Stimulated activated CD8-positive, alpha-beta memory T cell treated with anti-CD3 and anti-CD28 coated beads, Interleukin-15, amount 100 ng/mL, for 48 hours (primary cell): Measurements from ENCODE around the gene SH2D4B.
"Not testable (repeated sequence)": the region's sequence is repeated elsewhere in the genome, so short reads cannot be mapped to it uniquely, and the experiment has no call there.

Experiments
- DNase-seq, 2 donors: peaks; one replicate each; pipeline ENCODE4 v3.0.0-alpha.2; 2020; ENCODE audit warnings: low read depth in 2 of 2

The SH2D4B gene

DNA sequence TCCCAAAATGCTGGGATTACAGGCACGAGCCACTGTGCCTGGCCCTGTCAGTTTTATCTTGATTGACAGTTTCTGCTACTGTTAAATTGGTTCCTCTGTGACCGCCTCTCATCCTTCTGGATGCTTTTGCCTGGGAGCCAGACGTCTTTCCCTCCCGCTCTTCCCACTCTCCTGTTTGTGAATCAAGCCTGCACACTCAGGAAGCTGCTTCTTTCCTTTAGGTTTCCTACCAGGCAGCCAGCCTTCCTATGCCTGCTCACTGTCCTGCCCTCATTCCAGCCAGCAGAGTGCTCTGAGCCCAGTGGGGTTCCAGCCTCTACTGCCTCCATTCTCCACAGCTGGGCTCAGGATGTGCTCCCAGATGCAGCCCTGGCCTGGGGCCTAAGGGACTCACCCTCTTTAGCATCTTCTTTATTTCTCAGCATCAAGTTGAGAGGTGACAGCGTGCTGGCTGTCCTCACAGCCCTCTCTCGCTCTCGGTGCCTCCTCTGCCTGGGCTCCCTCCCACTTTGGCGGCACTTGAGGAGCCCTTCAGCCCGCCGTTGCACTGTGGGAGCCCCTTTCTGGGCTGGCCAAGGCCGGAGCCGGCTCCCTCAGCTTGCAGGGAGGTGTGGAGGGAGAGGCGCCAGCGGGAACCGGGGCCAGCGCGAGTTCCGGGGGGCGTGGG is 5.1 kb downstream of the SH2D4B start:
- DNase-seq = no peak

DNA sequence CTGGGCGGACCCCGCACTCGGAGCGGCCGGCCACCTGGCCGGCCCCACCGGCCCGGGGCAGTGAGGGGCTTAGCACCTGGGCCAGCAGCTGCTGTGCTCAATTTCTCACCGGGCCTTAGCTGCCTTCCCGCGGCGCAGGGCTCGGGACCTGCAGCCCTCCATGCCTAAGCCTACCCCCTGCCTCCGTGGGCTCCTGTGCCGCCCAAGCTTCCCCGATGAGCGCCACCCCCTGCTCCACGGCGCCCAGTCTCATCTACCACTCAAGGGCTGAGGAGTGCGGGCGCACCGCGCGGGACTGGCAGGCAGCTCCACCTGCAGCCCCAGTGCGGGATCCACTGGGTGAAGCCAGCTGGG is 5.6 kb downstream of the SH2D4B start:
- not testable (repeated sequence) for DNase-seq

GRCh38 chr10:80544316-80544953 is 6.7 kb downstream of the SH2D4B start:
- no peak for DNase-seq

GRCh38 chr10:80545258-80545881 is 7.7 kb downstream of the SH2D4B start:
- no peak for DNase-seq

DNA sequence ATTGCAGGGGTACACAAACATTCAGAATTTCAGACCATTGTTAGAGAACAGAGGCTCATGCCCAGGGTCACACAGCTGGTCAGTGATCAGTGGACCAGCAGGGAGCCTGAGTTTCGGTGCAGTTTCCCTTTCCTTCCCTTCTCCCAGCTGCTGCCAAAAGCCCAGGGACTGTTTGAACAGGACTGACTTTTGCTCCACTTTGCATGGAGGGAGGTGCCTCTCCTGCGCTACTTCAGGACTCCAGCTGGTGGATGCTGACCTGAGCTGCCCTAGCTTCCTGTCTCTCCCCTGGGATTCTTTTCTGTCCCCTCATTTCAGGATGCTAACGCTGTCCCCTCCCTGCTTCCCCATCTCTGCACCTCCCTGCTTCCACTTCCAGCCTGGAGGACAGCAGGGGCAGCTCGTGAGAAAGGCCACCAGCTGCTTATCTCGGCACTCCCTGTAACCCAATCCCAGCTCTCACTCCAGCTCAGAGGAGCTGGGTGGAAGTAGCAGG is 14.5 kb downstream of the SH2D4B start:
- no peak for DNase-seq

DNA sequence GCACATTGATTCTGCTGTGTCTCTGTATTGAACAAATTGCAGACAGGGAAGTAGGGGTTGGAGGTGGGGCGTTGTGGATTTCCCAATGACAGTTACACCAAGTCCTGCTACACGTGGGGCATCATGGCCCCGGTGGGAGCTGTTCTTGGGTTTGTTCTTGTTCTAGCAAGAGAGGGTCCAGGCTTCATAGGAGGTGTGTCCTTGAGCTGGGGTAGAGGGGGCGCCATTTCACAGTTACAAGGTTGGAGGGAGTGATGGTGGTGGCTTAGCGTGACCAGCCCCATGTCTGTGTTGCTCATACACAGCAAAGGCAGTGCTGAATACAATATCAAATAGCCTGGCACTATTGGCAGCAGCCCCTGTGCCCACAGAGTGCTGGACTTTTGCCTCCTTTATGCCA is 15.7 kb downstream of the SH2D4B start:
- no peak for DNase-seq

DNA sequence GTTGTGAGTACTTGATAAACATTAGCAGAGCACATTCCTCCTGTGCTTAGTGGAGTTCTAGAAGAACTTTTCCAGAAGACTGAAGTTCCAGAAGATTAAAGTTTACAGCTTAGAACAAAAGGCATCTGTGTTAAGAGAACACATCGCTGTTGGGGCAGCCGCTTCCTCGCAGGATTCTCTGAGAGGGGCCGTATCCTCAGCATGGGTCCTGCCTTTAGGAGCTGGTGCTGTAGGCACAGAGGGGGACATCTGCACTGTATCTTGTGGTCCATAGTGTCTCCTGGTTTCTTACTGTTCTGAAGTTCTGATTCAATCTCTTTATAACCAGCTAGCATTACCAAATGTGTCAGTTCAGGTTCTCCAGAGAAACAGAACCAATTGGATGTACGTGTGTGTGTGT is 16.3 kb downstream of the SH2D4B start:
- no peak for DNase-seq

GRCh38 chr10:80555415-80555814 is 17.7 kb downstream of the SH2D4B start:
- DNase-seq = no peak

- no peak for DNase-seq
Observed at GRCh38 chr10:80561950-80562349, 24.2 kb downstream of the SH2D4B start.

DNA sequence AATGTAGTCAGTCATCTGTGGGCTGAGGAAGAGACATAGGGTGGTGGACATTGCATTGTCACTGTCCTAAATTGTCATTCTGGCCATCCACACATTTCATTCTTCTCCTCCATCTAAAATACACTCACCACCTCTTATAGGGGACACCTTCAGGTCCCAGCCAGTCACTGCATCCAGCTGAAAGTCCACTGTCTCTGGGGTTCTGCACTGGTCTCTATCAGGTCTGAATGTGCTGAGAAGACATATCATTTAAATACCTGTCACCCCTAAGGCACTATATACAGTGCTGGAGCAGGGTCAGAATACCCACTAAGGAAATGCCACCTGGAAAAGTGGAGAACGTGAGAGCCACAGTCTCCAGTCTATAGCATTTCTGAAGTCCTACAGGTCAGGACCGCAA is 29.6 kb downstream of the SH2D4B start:
- DNase-seq = no peak

DNA sequence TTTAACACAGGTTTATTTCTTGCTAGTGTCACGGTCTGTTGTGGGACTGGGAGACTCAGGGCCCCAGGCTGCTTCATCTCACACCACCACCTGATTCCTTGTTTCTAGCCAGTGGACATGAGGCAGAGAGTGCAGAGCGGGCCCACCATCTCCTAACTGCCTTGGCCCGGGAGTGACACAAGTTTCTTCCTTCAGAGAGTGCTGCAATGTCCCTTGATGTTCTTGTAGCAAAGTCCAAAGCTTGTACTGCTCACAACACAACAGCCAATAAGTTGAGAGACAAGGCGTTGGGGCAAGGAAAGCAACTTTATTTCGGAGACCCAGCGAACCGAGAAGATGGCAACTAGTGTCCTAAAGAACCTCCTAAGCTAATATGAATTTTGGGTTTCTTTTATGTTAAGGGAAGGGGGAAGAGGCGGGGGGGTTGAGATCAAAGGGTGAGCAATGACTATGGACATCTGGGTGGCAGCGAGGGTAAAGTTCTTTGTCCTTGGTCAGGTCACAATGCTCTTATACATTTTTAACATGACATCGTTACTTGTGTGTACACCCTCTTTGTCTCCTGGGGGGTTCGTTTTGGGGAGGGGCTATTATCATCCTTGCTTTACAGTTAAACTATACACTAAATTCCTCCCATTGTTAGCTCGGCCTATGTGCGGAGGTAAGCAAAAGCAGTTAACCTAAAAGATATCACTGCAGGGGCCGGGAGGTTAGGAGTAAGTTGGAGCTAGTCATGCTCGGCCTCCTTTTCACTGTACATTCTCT is 31.6 kb downstream of the SH2D4B start:
- DNase-seq = no peak

- no peak for DNase-seq
Observed at GRCh38 chr10:80571352-80571751, 33.6 kb downstream of the SH2D4B start.

- DNase-seq = no peak
Observed at GRCh38 chr10:80579181-80579763, 41.6 kb downstream of the SH2D4B start.

GRCh38 chr10:80579849-80580637 is 42.3 kb downstream of the SH2D4B start:
- DNase-seq = no peak

GRCh38 chr10:80580638-80581468 is 43.2 kb downstream of the SH2D4B start:
- DNase-seq = no peak

DNA sequence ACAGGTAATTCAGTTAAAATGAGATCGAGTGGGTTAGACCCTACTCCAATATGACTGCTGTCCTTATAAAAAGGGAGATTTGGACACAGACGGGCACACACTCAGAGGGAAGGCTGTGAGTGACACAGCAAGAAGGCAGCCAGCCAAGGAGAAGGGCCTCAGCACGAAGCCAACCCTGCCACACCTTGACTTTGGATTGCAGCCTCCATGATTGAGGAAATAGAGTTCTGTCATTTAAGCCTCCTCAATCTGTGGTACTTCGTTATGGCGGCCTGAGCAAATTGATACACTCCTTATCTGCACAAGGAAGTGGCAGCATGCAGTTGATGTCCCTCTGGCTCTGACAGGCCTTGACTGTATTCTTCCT is 43.8 kb downstream of the SH2D4B start:
- DNase-seq = no peak

DNA sequence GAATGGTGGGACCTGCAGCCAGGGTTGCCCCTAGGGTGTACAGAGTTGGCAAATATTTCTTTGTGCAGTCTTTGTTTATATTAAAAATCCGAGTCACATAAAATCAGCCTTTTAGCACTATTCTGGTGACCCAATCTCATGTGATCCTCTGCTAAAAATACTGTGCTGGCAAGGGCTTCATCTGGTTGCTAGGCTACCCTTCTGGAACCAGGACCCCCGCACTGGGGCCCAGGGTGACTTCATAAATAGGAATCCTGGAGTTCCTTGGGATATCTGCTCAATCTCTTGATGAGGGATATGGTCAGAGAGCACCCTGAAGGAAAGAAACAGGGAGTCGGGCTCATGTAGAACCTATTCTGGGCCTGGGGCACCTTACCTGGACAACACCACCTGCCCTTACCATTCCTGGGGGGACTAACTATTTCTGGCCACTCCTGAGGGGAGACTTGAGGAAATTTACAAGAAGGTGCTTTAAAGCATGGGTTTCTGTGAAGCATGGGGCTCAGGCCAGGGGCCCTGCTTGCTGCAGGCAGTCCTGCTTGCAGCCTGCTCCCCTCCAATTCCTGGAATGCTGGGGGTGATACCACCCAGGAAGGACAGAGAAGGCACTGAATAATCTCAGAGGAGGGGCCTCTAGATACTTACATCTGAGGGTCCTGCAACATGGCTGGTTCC is 44.7 kb downstream of the SH2D4B start:
- no peak for DNase-seq

GRCh38 chr10:80583685-80584084 is 46.0 kb downstream of the SH2D4B start:
- DNase-seq = no peak

DNA sequence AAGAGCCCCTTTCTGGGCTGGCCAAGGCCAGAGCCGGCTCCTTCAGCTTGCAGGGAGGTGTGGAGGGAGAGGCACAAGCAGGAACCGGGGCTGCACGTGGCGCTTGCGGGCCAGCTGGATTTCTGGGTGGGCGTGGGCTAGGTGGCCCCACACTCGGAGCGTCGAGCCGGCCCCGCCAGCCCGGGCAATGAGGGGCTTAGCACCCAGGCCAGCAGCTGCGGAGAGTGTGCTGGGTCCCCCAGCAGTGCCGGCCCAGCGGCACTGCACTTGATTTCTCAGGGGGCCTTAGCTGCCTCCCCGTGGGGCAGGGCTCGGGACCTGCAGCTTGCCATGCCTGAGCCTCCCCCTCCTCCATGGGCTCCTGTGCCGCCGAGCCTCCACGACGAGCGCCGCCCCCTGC is 48.1 kb downstream of the SH2D4B start:
- DNase-seq = no peak

- no peak for DNase-seq
Observed at GRCh38 chr10:80588546-80588945, 50.8 kb downstream of the SH2D4B start.
